ENCODE results near the gene GJA3. TPM values are rescaled to one million over a fixed set of nuclear protein-coding genes. Genes with fewer than 3 reads are reported as not detected.

The GJA3 gene
- total RNA-seq, 1 experiment from 2014 or later, result 0.92 TPM

DNA sequence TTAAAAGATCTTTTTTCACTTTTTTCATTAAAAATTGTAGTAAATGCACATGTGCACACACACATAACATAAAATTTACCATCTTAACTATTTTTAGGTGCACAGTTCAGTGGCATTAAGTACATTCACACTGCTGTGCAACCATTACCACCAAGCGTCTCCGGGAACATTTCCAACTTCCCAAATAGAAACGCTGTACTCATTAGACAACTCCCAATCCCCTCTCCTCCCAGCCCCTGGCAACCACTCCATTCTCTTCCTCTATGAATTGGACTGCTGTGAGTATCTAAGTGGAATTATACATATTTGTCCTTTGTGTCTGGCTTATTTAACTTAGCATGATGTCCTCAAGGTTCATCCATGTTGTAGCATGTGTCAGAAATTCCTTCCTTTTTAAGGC, 20.3 kb upstream of the GJA3 start:
- Histone ChIP-seq H3K14ac (ENCODE audit: insufficient read depth, low read length) (no peak overlapping the region), H4K91ac (ENCODE audit: insufficient read length, low read depth, low read length) (no peak overlapping the region), H2BK5ac (ENCODE audit: insufficient read length, low read length) (no peak overlapping the region), H4K8ac (replicated peaks; ENCODE audit: insufficient read length, low read depth, low read length) (no peak overlapping the region), H3K4ac (ENCODE audit: low read depth, low read length) (no peak overlapping the region), H2BK15ac (ENCODE audit: low read depth, low read length) (no peak overlapping the region), H2AK5ac (ENCODE audit: insufficient read length, low read length) (no peak overlapping the region), H2BK12ac (ENCODE audit: insufficient read length, low read depth, low read length) (no peak overlapping the region), H3K79me1 (ENCODE audit: insufficient read depth, low read depth, low read length, poor library complexity, severe bottlenecking) (no peaks in the 10 kb centered on the region), H3K79me2 (ENCODE audit: insufficient read depth, low read length) (no peaks in the 10 kb centered on the region), H3K27ac (ENCODE audit: insufficient read length, low read depth, low read length) (no peak overlapping the region), H3K23ac (ENCODE audit: insufficient read length, low read depth, low read length) (no peak overlapping the region), H3T11ph (ENCODE audit: low read length) (no peak overlapping the region), H3K4me1 (ENCODE audit: insufficient read depth, low read length) (no peaks in the 10 kb centered on the region), H3K4me2 (ENCODE audit: insufficient read depth, insufficient read length, low read length) (no peak overlapping the region), H3K27me3 (ENCODE audit: insufficient read depth, low read length) (no peaks in the 10 kb centered on the region), H3K18ac (ENCODE audit: insufficient read length, low read depth, low read length) (no peak overlapping the region), H2BK20ac (ENCODE audit: low read depth, low read length, poor library complexity, severe bottlenecking) (no peak overlapping the region), H3K9ac (ENCODE audit: extremely low read depth, insufficient read length, low read length) (no peak overlapping the region), H3K9me3 (ENCODE audit: control insufficient read depth, low read depth, low read length) (no peaks in the 10 kb centered on the region), H4K5ac (ENCODE audit: insufficient read length, low read depth, low read length) (no peak overlapping the region), H3K56ac (ENCODE audit: insufficient read length, low read depth, low read length) (no peak overlapping the region), H4K20me1 (ENCODE audit: control insufficient read depth, insufficient read depth, insufficient read length) (no peaks in the 10 kb centered on the region), H3K23me2 (ENCODE audit: insufficient read length, low read depth, low read length, poor library complexity, severe bottlenecking) (no peaks in the 10 kb centered on the region), H2BK120ac (ENCODE audit: low read depth, low read length, poor library complexity, severe bottlenecking) (no peak overlapping the region), H2AFZ (ENCODE audit: low read length) (no peak overlapping the region)
- TF ChIP-seq, protein P1, sequence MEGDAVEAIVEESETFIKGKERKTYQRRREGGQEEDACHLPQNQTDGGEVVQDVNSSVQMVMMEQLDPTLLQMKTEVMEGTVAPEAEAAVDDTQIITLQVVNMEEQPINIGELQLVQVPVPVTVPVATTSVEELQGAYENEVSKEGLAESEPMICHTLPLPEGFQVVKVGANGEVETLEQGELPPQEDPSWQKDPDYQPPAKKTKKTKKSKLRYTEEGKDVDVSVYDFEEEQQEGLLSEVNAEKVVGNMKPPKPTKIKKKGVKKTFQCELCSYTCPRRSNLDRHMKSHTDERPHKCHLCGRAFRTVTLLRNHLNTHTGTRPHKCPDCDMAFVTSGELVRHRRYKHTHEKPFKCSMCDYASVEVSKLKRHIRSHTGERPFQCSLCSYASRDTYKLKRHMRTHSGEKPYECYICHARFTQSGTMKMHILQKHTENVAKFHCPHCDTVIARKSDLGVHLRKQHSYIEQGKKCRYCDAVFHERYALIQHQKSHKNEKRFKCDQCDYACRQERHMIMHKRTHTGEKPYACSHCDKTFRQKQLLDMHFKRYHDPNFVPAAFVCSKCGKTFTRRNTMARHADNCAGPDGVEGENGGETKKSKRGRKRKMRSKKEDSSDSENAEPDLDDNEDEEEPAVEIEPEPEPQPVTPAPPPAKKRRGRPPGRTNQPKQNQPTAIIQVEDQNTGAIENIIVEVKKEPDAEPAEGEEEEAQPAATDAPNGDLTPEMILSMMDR (conservative IDR thresholded peaks at IDR 0.05), result no peak
- H3K27ac Mint-ChIP-seq, result no peak overlapping the region
- no peak overlapping the region for H3K4me3 Mint-ChIP-seq
- peaks cover 5% of the 10 kb centered on the region; the same call in 1 of the 2 replicates for H3K27me3 Mint-ChIP-seq (ENCODE audit: low read depth)
- H3K36me3 Mint-ChIP-seq (ENCODE audit: insufficient read depth in 1 of 3, low read depth in 3 of 3), result no peaks in the 10 kb centered on the region
- no CpG with 5 or more reads among the region's 3 CpGs for WGBS (ENCODE audit: extremely low coverage, insufficient read length, low lambda C conversion rate)
- H3K4me1 Mint-ChIP-seq, result no peaks in the 10 kb centered on the region
- no peak for DNase-seq
- no peaks in the 10 kb centered on the region; a peak in 1 of 5 replicates for H3K9me3 Mint-ChIP-seq
